ENCODE results near the gene RIMS1.

The RIMS1 gene

GRCh38 chr6:72413884-72414283 lies 527.5 kb downstream of the RIMS1 start:
- DNase-seq (ENCODE audit: low read depth in 2 of 2) = no peak

- no peak for DNase-seq (ENCODE audit: low read depth in 2 of 2)
Observed at GRCh38 chr6:72414657-72415056, 528.3 kb downstream of the RIMS1 start.

- no peak for DNase-seq (ENCODE audit: low read depth in 2 of 2)
Observed at GRCh38 chr6:72416744-72417465, 530.6 kb downstream of the RIMS1 start.

- DNase-seq (ENCODE audit: low read depth in 2 of 2) = no peak
Observed at GRCh38 chr6:72417759-72418158, 531.4 kb downstream of the RIMS1 start.

GRCh38 chr6:72418495-72418894 lies 532.1 kb downstream of the RIMS1 start:
- no peak for DNase-seq (ENCODE audit: low read depth in 2 of 2)

GRCh38 chr6:72419966-72420365 lies 533.6 kb downstream of the RIMS1 start:
- DNase-seq (ENCODE audit: low read depth in 2 of 2) = no peak

- no peak for DNase-seq (ENCODE audit: low read depth in 2 of 2)
Observed at GRCh38 chr6:72420409-72420808, 534.1 kb downstream of the RIMS1 start.

GRCh38 chr6:72421387-72421786 lies 535.0 kb downstream of the RIMS1 start:
- DNase-seq (ENCODE audit: low read depth in 2 of 2) = no peak

- no peak for DNase-seq (ENCODE audit: low read depth in 2 of 2)
Observed at GRCh38 chr6:72422171-72422570, 535.8 kb downstream of the RIMS1 start.

- DNase-seq (ENCODE audit: low read depth in 2 of 2) = no peak
Observed at GRCh38 chr6:72424476-72424875, 538.1 kb downstream of the RIMS1 start.

GRCh38 chr6:72425003-72425681 lies 538.8 kb downstream of the RIMS1 start:
- no peak for DNase-seq (ENCODE audit: low read depth in 2 of 2)

- DNase-seq (ENCODE audit: low read depth in 2 of 2) = no peak
Observed at GRCh38 chr6:72440611-72441010, 554.3 kb downstream of the RIMS1 start.

GRCh38 chr6:72446430-72446829 lies 560.1 kb downstream of the RIMS1 start:
- no peak for DNase-seq (ENCODE audit: low read depth in 2 of 2)

All from stimulated activated CD4-positive, alpha-beta T cell treated with anti-CD3 and anti-CD28 coated beads, Interleukin-1b, Interleukin-23, amount 100 ng/mL, for 4 hours (primary cell).